Natural killer cell (primary cell): Measurements from ENCODE around the gene GALE. TPM values are rescaled to one million over a fixed set of nuclear protein-coding genes. Genes with fewer than 3 reads are reported as not detected.
"Not testable (repeated sequence)": the region's sequence is repeated elsewhere in the genome, so short reads cannot be mapped to it uniquely, and the experiment has no call there.

Experiments
- ATAC-seq, 3 donors: fragments of 150-1000 bp in 2 of 3; fragments of 200-7000 bp in 1 of 3; cut with Tn5 transposase; 1 replicate in 1 of 3; 2 replicates in 2 of 3; pipeline ENCODE4 v1.10.0; 2021; ENCODE audit warnings: mild to moderate bottlenecking in 2 of 3, moderate library complexity in 2 of 3
- DNase-seq, 2 donors: peaks; one replicate each; pipeline versions ENCODE4 v3.0.0 to v3.0.0-alpha.2; 2013 to 2021; ENCODE audit warnings: mixed read lengths in 1 of 2
- H3K27ac ChIP-seq: one replicate; pipeline ENCODE4 v1.5.1; 2013; ENCODE audit warnings: mild to moderate bottlenecking, low read length
- H3K27me3 ChIP-seq: one replicate; pipeline ENCODE4 v1.6.1; 2013; ENCODE audit warnings: low read length; ENCODE audit not compliant: control insufficient read depth, insufficient read depth
- H3K36me3 ChIP-seq: one replicate; pipeline ENCODE4 v1.6.1; 2013; ENCODE audit warnings: low read length; ENCODE audit not compliant: control insufficient read depth, insufficient read depth
- H3K4me1 ChIP-seq: one replicate; pipeline ENCODE4 v1.6.1; 2013; ENCODE audit warnings: low read length; ENCODE audit not compliant: control insufficient read depth, insufficient read depth
- H3K4me3 ChIP-seq: one replicate; pipeline ENCODE4 v1.5.1; 2013; ENCODE audit warnings: low read length
- H3K9me3 ChIP-seq: one replicate; pipeline ENCODE4 v1.6.1; 2013; ENCODE audit warnings: low read length; ENCODE audit not compliant: control insufficient read depth, insufficient read depth
- H3K27ac Mint-ChIP-seq, 2 donors: one replicate each; pipeline ENCODE4 v1.8.0; 2022; ENCODE audit warnings: mild to moderate bottlenecking in 2 of 2, mixed read lengths in 2 of 2, moderate library complexity in 1 of 2
- H3K27me3 Mint-ChIP-seq, 2 donors: one replicate each; pipeline ENCODE4 v1.8.0; 2022; ENCODE audit warnings: low read depth in 2 of 2, mixed read lengths in 2 of 2
- H3K36me3 Mint-ChIP-seq: one replicate; pipeline ENCODE4 v1.8.0; 2022; ENCODE audit warnings: mixed read lengths
- H3K4me1 Mint-ChIP-seq, 2 donors: one replicate each; pipeline ENCODE4 v1.8.0; 2022; ENCODE audit warnings: mixed read lengths in 2 of 2
- H3K4me3 Mint-ChIP-seq: one replicate; pipeline ENCODE4 v1.8.0; 2022; ENCODE audit warnings: mild to moderate bottlenecking, moderate library complexity, mixed read lengths
- H3K9me3 Mint-ChIP-seq, 2 donors: one replicate each; pipeline ENCODE4 v1.8.0; 2022; ENCODE audit warnings: mixed read lengths in 2 of 2
- CTCF ChIP-seq: fragments of 200-600 bp; IDR thresholded peaks from one replicate; pipeline ENCODE4 v1.8.0; 2022; ENCODE audit warnings: antibody characterized with exemption
- WGBS: methylation state at CpG from one replicate; pipeline ENCODE4 v1.1.7; 2013; ENCODE audit warnings: missing lambda C conversion rate; ENCODE audit not compliant: insufficient coverage; 5-methylcytosine and 5-hydroxymethylcytosine counted together
- intact Hi-C: fragments of 100-400 bp; cut with micrococcal nuclease; formaldehyde crosslinking; loops from one replicate; pipeline ENCODE4 v1.14.2; 2022
- total RNA-seq, 4 donors: library from RNA; stranded (reverse); fragments of 120-200 nt in 1 of 4; gene quantifications; one replicate each; pipeline versions ENCODE4 v1.2.3 to v1.2.4, GENCODE V29; 2013 to 2022

The GALE gene
- total RNA-seq, 3 donors from 2014 or later (not counting 1 experiment from before 2014, with no cell fraction given): 12.8 to 20.3 (median 14.6) TPM

- Mint-ChIP-seq H3K27me3 (peaks cover 0 to 8% of the 10 kb centered on the region in 2 donors), H3K27ac (no peak overlapping the region), H3K4me1 (peaks cover 7 to 12% of the 10 kb centered on the region in 2 donors), H3K4me3 (no peak overlapping the region), H3K9me3 (no peaks in the 10 kb centered on the region), H3K36me3 (no peaks in the 10 kb centered on the region)
- H3K27ac ChIP-seq: no peak overlapping the region
- no peak for TF ChIP-seq CTCF
- H3K36me3 ChIP-seq: no peaks in the 10 kb centered on the region
- H3K4me3 ChIP-seq: no peak overlapping the region
- no peaks in the 10 kb centered on the region for H3K27me3 ChIP-seq
- DNase-seq (no peak), ATAC-seq (no peak)
- 10% methylated on average over 2 of the region's 3 CpGs for WGBS
- H3K9me3 ChIP-seq: no peaks in the 10 kb centered on the region
- H3K4me1 ChIP-seq: peaks cover 9% of the 10 kb centered on the region
- intact Hi-C loops: no loop called here
Observed at GRCh38 chr1:23836037-23836436, 35.5 kb upstream of the GALE start.

GRCh38 chr1:23834156-23834555 lies 33.6 kb upstream of the GALE start:
- H3K9me3 Mint-ChIP-seq, ATAC-seq, H3K27ac ChIP-seq, intact Hi-C loops, DNase-seq, H3K4me3 ChIP-seq, H3K9me3 ChIP-seq, H3K4me1 ChIP-seq, H3K27me3 Mint-ChIP-seq, H3K27me3 ChIP-seq, H3K27ac Mint-ChIP-seq, H3K36me3 ChIP-seq, H3K36me3 Mint-ChIP-seq, H3K4me3 Mint-ChIP-seq: not testable (repeated sequence)
- 81% methylated on average over 5 of the region's 6 CpGs for whole genome bisulfite sequencing
- peaks cover 7 to 12% of the 10 kb centered on the region in 2 donors for H3K4me1 Mint-ChIP-seq

GRCh38 chr1:23827717-23828116 lies 27.2 kb upstream of the GALE start:
- DNase-seq (no peak), ATAC-seq (no peak)
- no peaks in the 10 kb centered on the region for H3K27me3 ChIP-seq
- 94% methylated on average over 1 of the region's 1 CpG for WGBS
- H3K36me3 Mint-ChIP-seq: no peaks in the 10 kb centered on the region
- no peaks in the 10 kb centered on the region for H3K9me3 ChIP-seq
- no peaks in the 10 kb centered on the region for H3K9me3 Mint-ChIP-seq
- peaks cover 0 to 2% of the 10 kb centered on the region in 2 donors for H3K27me3 Mint-ChIP-seq
- intact Hi-C loops: no loop called here
- H3K4me1 Mint-ChIP-seq: peaks cover 16 to 23% of the 10 kb centered on the region in 2 donors
- H3K27ac Mint-ChIP-seq: no peak overlapping the region
- no peak overlapping the region for H3K4me3 ChIP-seq
- peaks cover 13% of the 10 kb centered on the region for H3K4me1 ChIP-seq
- no peaks in the 10 kb centered on the region for H3K36me3 ChIP-seq
- no peak for TF ChIP-seq CTCF
- no peak overlapping the region for H3K4me3 Mint-ChIP-seq
- H3K27ac ChIP-seq: no peak overlapping the region

GRCh38 chr1:23826590-23826989 lies 26.0 kb upstream of the GALE start:
- WGBS: 95% methylated on average over 13 of the region's 13 CpGs
- intact Hi-C loops, H3K27me3 ChIP-seq, ATAC-seq, H3K27me3 Mint-ChIP-seq, DNase-seq, H3K36me3 ChIP-seq, H3K9me3 Mint-ChIP-seq, H3K27ac ChIP-seq, H3K4me3 ChIP-seq, H3K9me3 ChIP-seq, H3K36me3 Mint-ChIP-seq: not testable (repeated sequence)
- Mint-ChIP-seq H3K27ac (peak overlapping the region in 1 of 2 donors; percentile 91), H3K4me3 (peak overlapping the region; percentile 96), H3K4me1 (peaks cover 16 to 23% of the 10 kb centered on the region in 2 donors)
- peaks cover 13% of the 10 kb centered on the region for H3K4me1 ChIP-seq
